ENCODE results near the gene STAG3. TPM values are rescaled to one million over a fixed set of nuclear protein-coding genes. Genes with fewer than 3 reads are reported as not detected.

The STAG3 gene
- total and polyA plus RNA-seq, 9 of the 15 experiments (the other 6 are each of a cell fraction or from before 2014, with no cell fraction given): 0.54 to 2.5 (median 1.7) TPM

- peak overlapping the region in 1 of 2 experiments; percentile 83; a peak in 2 of 4 replicates for H3K9ac ChIP-seq (ENCODE audit: insufficient read depth in 1 of 2, low read depth in 2 of 2, low read length in 2 of 2)
- WGBS (ENCODE audit: insufficient coverage, low coverage, missing lambda C conversion rate): 93% methylated on average over 14 of the region's 18 CpGs
- DNase-seq (ENCODE audit: extremely low read depth in 1 of 4, low spot score in 3 of 4): no peak
- BruUV-seq (replicated peaks): no TSS peak
- H4K20me1 ChIP-seq (replicated peaks; ENCODE audit: control insufficient read depth, insufficient read depth, low read length): peaks cover 10% of the 10 kb centered on the region
- H3K4me2 ChIP-seq (ENCODE audit: insufficient read depth, low read length): no peak overlapping the region
- POLR2A ChIA-PET: interaction anchor here (0.8 kb wide), 1 partner anchor 24 kb away, joined by 6 read pairs; the partner anchor contains the start of gene GPC2
- no peak overlapping the region for H3K27ac ChIP-seq (ENCODE audit: extremely low read depth, low read depth, low read length)
- intact Hi-C loops (cut with micrococcal nuclease) (no loop called here), in situ Hi-C loops (cut with MboI) (no loop called here)
- H3K9me3 ChIP-seq (replicated peaks; ENCODE audit: control insufficient read depth, insufficient read depth, low read depth, low read length): no peaks in the 10 kb centered on the region
- H3K4me3 ChIP-seq: no peak overlapping the region
- no peaks in the 10 kb centered on the region for H3K27me3 ChIP-seq (ENCODE audit: control insufficient read depth in 2 of 2, insufficient read depth in 2 of 2, low read length in 2 of 2)
- peaks cover 64% of the 10 kb centered on the region for H3K36me3 ChIP-seq (ENCODE audit: control insufficient read depth, insufficient read depth, low read length)
- no peak for ATAC-seq
- H2AFZ ChIP-seq (ENCODE audit: low read depth, low read length): no peak overlapping the region
- peaks cover 31 to 75% of the 10 kb centered on the region in 2 experiments for H3K4me1 ChIP-seq (replicated peaks in 1 of 2; ENCODE audit: control insufficient read depth in 2 of 2, insufficient read depth in 2 of 2, low read length in 2 of 2)
- H3K9me1 ChIP-seq (ENCODE audit: control insufficient read depth, insufficient read depth, low read length): no peaks in the 10 kb centered on the region
- no peak for FAIRE-seq
- H3K79me2 ChIP-seq (ENCODE audit: control insufficient read depth, insufficient read depth, low read length): peaks cover 43% of the 10 kb centered on the region
- peak; percentile 30; the same call in 1 of the 2 replicates for TF ChIP-seq POLR2A (conservative IDR thresholded peaks at IDR 0.05)
- TF ChIP-seq POLR2G (IDR thresholded peaks at IDR 0.05; ENCODE audit: low read depth, low read length): peak; percentile 74
- TF ChIP-seq YY1 (IDR thresholded peaks at IDR 0.05; ENCODE audit: borderline replicate concordance in 1 of 3, control insufficient read depth in 1 of 3, extremely low read depth in 1 of 3, insufficient read depth in 3 of 3, insufficient read length in 1 of 3, insufficient replicate concordance in 2 of 3, low read depth in 1 of 3, low read length in 2 of 3): no peak
- peak; percentile 74 for TF ChIP-seq RBFOX2 (IDR thresholded peaks at IDR 0.05; ENCODE audit: low read depth, low read length)
- no peak for TF ChIP-seq BRD4 (IDR thresholded peaks at IDR 0.05)
- no peak for TF ChIP-seq HDAC2 (IDR thresholded peaks at IDR 0.05)
- TF ChIP-seq ATF6 (CRISPR knock-in tag; IDR thresholded peaks at IDR 0.05): 0 out of 2 replicates have a peak, but pooled peaks have one; percentile 50
- CTCF ChIA-PET (ENCODE audit: low intra/inter-chr PET ratio): no interaction called here
These were observed 24.6 kb upstream of the STAG3 start for GRCh38 chr7:100152937-100153666.

Measured in K562 (cell line).